ENCODE data around the gene PSMD14.

- TF ChIP-seq EZH2 (IDR thresholded peaks at IDR 0.05; ENCODE audit: low read length, missing control alignments) (no peak), CTCF (conservative IDR thresholded peaks at IDR 0.05 in 1 of 2, IDR thresholded peaks at IDR 0.05 in 1 of 2; ENCODE audit: low read depth in 1 of 2, low read length in 2 of 2) (no peak)
These were observed 104.1 kb downstream of the PSMD14 start for GRCh38 chr2:161412346-161412745.

All from fibroblast of lung (primary cell).